HEK293 (cell line): ENCODE measurements around the gene KRTAP9-6.

Experiments used
- CTCF ChIP-seq: fragments of 450-650 bp; formaldehyde crosslinking; IDR thresholded peaks from 2 replicates; pipeline ENCODE4 v1.5.1; 2016; ENCODE audit warnings: missing biosample characterization, missing genetic modification characterization
- TCF7L2 ChIP-seq: IDR thresholded peaks from 2 replicates; pipeline ENCODE4 v1.6.1; 2011; ENCODE audit warnings: low read depth, mild to moderate bottlenecking, inconsistent platforms, low read length, moderate library complexity, borderline replicate concordance
- ZBTB7A ChIP-seq: fragments of 450-650 bp; formaldehyde crosslinking; IDR thresholded peaks from 2 replicates; pipeline ENCODE4 v1.5.1; 2016; ENCODE audit warnings: low read depth, missing biosample characterization, missing genetic modification characterization
- ZNF114 ChIP-seq: fragments of 450-650 bp; formaldehyde crosslinking; IDR thresholded peaks from 2 replicates; pipeline ENCODE4 v1.5.0; 2017; ENCODE audit warnings: missing biosample characterization, missing genetic modification characterization
- ZNF174 ChIP-seq: fragments of 450-650 bp; formaldehyde crosslinking; IDR thresholded peaks from 2 replicates; pipeline ENCODE4 v1.5.0; 2017; ENCODE audit warnings: missing biosample characterization, mild to moderate bottlenecking, missing genetic modification characterization
- ZNF214 ChIP-seq: fragments of 450-650 bp; formaldehyde crosslinking; IDR thresholded peaks from 2 replicates; pipeline ENCODE4 v1.5.1; 2017; ENCODE audit warnings: missing biosample characterization, mild to moderate bottlenecking, missing genetic modification characterization, borderline replicate concordance
- ZNF292 ChIP-seq: fragments of 450-650 bp; formaldehyde crosslinking; IDR thresholded peaks from 2 replicates; pipeline ENCODE4 v1.5.1; 2016; ENCODE audit warnings: low read depth, missing biosample characterization, missing genetic modification characterization, borderline replicate concordance
- ZNF324 ChIP-seq: fragments of 450-650 bp; formaldehyde crosslinking; IDR thresholded peaks from 2 replicates; pipeline ENCODE4 v1.5.1; 2016; ENCODE audit warnings: missing biosample characterization, missing genetic modification characterization
- ZNF426 ChIP-seq: fragments of 450-650 bp; formaldehyde crosslinking; IDR thresholded peaks from 2 replicates; pipeline ENCODE4 v1.5.1; 2017; ENCODE audit warnings: missing biosample characterization, missing genetic modification characterization, mild to moderate bottlenecking, inconsistent platforms, moderate library complexity
- ZNF670 ChIP-seq: fragments of 450-650 bp; formaldehyde crosslinking; IDR thresholded peaks from 2 replicates; pipeline ENCODE4 v1.5.1; 2016; ENCODE audit warnings: missing biosample characterization, missing genetic modification characterization, low read depth
- TF ChIP-seq, protein P1 (sequence below): fragments of 450-650 bp; formaldehyde crosslinking; IDR thresholded peaks from 2 replicates; pipeline ENCODE4 v1.5.1; 2016; ENCODE audit warnings: missing biosample characterization, missing genetic modification characterization
- TF ChIP-seq, protein P2 (sequence below): fragments of 450-650 bp; formaldehyde crosslinking; IDR thresholded peaks from 2 replicates; pipeline ENCODE4 v1.5.1; 2016; ENCODE audit warnings: missing biosample characterization, missing genetic modification characterization

DNA sequence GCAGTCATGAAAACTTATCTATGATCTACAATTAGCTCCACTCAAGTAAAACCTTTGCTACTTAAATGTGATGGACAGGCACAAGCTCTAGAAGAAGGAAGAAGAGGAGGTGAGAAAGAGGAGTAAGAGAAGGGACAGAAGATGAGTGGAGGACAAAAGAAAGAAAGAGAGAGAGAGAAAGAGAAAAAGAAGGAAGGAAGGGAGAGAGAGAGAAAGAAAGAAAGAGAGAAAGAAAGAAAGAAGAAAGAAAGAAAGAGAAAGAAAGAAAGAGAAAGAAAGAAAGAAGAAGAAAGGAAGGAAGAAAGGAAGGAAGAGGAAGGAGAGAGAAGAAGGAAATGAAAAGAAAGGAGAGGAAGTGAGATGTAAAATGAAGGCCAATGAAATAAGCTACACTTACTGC is 35.1 kb upstream of the KRTAP9-6 start:
- TF ChIP-seq TCF7L2 (no peak), CTCF (tag by site-specific recombination) (no peak), ZBTB7A (tag by site-specific recombination) (no peak), ZNF214 (tag by site-specific recombination) (no peak), ZNF174 (tag by site-specific recombination) (no peak), ZNF324 (no peak), ZNF292 (no peak), ZNF670 (tag by site-specific recombination) (no peak), ZNF114 (tag by site-specific recombination) (no peak), ZNF426 (tag by site-specific recombination) (no peak)
- TF ChIP-seq, protein P1, sequence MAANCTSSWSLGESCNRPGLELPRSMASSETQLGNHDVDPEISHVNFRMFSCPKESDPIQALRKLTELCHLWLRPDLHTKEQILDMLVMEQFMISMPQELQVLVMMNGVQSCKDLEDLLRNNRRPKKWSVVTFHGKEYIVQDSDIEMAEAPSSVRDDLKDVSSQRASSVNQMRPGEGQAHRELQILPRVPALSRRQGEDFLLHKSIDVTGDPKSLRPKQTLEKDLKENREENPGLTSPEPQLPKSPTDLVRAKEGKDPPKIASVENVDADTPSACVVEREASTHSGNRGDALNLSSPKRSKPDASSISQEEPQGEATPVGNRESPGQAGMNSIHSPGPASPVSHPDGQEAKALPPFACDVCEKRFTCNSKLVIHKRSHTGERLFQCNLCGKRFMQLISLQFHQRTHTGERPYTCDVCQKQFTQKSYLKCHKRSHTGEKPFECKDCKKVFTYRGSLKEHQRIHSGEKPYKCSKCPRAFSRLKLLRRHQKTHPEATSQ, result no peak
- TF ChIP-seq, protein P2, sequence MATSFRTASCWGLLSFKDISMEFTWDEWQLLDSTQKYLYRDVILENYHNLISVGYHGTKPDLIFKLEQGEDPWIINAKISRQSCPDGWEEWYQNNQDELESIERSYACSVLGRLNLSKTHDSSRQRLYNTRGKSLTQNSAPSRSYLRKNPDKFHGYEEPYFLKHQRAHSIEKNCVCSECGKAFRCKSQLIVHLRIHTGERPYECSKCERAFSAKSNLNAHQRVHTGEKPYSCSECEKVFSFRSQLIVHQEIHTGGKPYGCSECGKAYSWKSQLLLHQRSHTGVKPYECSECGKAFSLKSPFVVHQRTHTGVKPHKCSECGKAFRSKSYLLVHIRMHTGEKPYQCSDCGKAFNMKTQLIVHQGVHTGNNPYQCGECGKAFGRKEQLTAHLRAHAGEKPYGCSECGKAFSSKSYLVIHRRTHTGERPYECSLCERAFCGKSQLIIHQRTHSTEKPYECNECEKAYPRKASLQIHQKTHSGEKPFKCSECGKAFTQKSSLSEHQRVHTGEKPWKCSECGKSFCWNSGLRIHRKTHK (tag by site-specific recombination), result no peak
